EL (cell line): ENCODE results near the gene GNG10.
"Not testable (repeated sequence)": the region's sequence is repeated elsewhere in the genome, so short reads cannot be mapped to it uniquely, and the experiment has no call there.

ENCODE experiments used
- DNase-seq: peaks from one replicate; pipeline ENCODE4 v3.0.0-alpha.2; 2016

GNG10 gene

DNA sequence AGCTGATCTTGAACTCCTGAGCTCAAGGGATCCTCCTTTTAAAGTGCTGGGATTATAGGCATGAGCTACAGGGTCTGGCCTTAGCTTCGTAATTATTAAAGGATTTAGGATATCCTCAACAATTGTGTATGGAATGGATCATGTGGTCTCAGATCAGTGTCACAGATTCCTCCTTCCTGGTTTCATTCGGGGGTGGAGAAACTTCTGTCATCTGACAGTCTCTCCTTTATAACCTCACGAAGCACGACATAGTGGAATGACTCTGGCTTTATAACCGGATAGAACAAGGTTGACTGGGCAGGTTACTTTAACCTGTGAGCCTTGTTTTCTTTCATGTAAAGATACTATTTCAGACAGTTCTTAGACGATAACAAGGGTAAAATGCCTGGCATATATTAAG lies 4.4 kb upstream of the GNG10 start:
- DNase-seq = no peak

GRCh38 chr9:111658943-111659342 lies 2.5 kb upstream of the GNG10 start:
- no peak for DNase-seq

- DNase-seq = no peak
Measured at GRCh38 chr9:111659691-111660090, 1.7 kb upstream of the GNG10 start.

DNA sequence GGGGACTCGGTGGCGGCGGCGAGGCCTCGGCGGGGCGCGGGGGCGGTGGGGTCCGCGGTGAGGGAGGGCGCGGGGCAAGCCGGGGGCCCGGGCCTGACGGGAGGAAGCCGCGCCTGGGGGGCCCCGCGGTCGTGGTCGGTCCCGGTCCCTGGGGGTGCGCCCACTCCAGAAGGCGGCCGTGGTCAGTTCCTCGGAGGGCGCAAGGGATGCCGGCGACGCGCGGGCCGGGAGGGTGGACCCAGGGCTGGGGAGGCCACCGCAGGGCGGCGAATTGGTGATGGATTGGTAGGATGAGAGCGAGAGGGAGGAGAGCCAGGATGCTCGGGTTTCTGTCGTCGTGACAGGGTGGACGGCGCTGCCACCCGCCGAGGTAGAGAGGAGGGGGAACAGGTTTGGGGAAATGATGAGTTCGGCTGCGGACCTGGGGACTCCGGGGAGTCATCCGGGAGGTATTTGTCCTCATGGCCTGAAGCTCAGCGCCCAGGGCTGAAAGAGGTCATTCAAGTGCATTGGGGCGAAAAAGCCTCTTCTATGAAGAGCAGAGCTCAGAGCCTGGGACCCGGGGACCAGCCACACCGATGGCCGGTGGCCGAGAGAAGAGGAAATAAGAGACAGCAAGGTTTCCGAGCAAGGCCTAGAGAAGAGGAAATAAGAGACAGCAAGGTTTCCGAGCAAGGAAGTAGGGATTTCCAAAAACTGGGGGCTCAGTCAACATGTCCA lies 557 bp downstream of the GNG10 start:
- peak; percentile 53 for DNase-seq

DNA sequence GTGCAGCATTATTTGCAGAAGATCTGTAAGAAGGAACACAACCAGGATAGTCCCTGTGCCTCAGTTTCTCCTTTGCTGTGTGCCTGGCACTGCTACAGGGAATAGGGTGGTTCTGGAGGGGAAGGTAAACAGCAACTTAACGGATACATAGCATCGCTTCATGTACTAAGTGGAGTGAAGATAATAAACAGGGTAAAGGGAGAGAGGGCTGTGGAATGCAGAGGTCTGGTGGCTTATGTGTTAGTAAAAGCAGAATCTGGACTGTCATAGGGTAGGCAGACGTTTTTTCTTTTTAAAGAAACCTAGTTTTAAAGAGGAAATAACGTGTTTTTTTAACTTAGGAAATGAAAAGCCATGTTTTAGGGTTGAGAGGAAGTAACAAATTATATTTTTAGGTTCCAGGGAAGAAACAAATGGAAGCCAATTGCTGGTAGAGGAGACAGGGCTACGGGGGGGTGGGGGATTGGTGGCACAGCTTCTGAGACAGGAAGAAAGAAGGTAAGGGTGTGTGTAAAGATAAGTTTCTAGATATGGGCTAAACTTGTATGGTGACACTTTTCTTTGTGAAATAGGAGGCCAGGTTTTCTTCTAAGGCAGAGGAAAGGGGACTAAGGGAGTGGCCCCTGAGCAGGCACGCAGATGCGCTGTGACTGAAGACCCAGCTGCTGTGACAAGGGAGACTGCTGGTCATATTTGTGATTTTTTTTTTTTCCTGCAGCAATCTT lies 1.3 kb downstream of the GNG10 start:
- DNase-seq = no peak

DNA sequence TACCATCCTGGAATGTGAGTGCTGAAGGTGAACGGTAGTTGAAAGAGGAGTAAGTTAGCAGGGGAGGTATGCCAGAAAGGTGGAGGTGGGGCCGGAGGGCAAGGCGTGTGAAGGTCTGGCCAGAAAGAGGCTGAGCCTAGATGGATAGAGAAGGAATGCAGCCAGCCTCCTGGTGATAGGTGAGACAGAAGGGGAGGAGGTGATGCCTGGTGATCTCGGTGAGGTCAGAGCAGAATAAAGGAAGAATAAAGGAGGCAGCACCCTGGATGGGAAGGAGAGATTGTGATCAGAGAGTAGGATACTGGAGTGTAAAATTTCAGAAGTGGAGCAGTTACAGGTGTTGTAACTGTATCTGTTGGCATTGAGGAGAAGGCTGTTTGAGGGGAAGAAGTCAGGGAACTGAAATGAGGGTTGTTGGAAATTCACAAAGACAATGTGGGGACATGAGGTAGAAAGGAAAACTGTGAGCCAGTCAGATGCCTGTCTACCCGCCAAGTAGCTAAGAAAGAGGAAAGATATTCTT lies 2.0 kb downstream of the GNG10 start:
- no peak for DNase-seq

- DNase-seq = no peak
Measured at GRCh38 chr9:111668026-111668573, 6.7 kb downstream of the GNG10 start.

- DNase-seq = not testable (repeated sequence)
Measured at GRCh38 chr9:111668601-111669000, 7.2 kb downstream of the GNG10 start.

GRCh38 chr9:111674319-111674718 lies 12.9 kb downstream of the GNG10 start:
- DNase-seq = no peak

DNA sequence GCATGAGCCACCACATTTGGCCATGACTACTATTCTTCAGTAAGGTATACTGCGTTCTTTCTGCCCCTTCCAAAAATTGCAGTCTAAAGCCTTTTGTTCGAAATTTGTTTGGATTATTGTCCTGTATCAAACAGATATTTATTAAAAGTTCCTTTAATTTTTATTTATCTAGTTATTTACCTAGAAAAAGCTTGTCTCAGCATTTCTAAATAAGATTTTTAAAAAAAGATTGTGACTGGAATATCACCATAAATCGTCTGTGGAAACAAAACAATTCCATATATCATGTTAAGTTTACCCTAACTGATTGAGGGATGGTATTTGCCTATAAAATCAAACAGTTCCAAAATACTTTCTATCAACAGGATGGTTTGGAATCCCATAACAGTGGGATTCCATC lies 14.7 kb downstream of the GNG10 start:
- DNase-seq = no peak

DNA sequence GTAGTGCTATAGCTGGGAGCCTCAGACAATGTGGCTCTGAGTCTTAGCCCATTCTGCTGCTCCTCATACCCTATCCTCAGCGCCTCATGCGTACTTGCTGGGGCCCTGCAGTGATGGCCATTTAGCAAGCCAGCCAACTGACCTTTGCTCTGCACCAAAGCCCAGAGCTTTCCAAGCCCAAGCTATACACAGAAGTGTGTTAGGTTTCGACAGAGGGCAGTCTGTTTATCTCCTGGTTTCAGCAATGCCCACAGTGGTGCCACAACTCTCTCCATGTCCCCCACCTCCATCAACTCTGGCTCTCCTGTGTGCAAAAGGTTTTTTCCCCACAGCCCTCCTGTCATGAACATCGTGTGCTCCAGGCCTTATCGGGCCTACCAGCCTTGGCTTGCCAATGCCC lies 16.9 kb downstream of the GNG10 start:
- no peak for DNase-seq

- DNase-seq = no peak
Measured at GRCh38 chr9:111679199-111679598, 17.8 kb downstream of the GNG10 start.

GRCh38 chr9:111683392-111683791 lies 22.0 kb downstream of the GNG10 start:
- DNase-seq = no peak

GRCh38 chr9:111691672-111692329 lies 30.4 kb downstream of the GNG10 start:
- peak; percentile 52 for DNase-seq

DNA sequence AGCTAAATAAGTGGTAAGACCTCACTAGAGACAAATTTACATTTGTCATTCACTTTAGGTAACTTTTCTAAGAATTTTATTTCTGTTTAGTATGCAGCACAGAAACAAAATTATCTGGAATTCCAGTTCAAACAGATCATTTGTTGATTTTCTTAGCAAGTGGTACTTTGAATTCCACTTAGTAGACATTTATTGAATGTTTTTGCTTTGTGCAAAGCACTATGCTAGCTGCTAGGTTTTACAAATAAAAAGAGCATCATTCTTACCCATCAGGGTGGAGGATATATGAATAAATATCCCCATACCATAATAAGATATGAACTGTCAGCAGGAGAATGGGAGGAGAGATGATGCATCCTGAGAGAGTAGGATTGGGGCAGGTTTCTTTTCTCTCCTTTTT lies 35.4 kb downstream of the GNG10 start:
- DNase-seq = no peak

- no peak for DNase-seq
Measured at GRCh38 chr9:111700776-111701175, 39.4 kb downstream of the GNG10 start.

DNA sequence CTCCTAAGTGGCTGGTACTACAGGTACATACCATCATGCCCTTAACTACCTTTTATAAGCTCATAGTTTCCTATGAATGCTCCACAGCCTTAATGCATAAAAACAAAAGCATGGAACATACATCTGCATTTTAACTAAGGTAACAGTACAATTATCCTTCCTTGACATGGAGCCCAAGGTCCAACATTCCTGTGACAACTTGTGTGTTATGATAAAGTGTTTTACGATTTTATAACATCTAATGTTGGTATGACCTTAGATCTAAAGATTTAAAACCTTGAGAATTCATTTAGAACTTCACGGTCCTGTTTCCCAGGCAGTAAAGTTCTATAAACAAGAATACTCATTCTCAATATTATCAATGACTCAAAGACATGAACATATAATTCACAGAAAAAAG lies 43.1 kb downstream of the GNG10 start:
- DNase-seq = no peak

DNA sequence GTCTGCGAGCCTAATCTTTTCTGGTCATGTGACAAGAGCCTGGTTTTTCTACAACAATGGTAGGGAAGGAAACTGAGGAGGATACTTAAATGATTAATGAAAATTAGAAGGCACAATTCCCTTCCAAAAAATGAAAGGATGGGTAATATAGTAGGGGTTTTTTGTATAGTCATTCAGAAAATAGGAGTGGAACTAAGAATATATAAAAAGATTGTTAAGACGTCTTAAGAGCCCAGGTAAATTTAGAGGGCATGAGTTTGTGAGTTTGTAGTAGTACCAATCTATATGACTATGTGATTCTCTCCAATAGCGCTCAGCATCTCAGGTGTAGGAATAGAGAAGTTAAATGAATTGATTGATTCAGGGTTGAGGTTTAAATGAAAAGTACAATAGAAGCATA lies 50.1 kb downstream of the GNG10 start:
- no peak for DNase-seq

DNA sequence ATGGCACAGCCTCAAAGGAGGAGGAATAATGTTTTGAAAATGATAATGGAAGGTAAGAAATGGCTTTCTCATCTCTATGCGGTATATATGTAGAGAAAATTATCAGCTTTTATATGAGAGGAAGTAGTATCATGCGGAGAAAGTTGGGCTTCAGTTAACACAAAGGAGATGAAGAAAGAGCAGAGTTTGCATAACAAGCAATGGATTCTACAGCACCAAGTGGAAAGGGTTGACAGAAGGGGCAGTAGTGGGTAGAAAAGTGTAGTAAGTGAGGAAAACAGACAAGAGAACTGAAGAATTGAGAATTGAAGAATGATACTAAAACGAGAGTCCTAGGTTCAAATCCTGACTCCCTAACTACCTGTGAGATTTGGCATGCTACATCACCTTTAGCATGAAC lies 51.0 kb downstream of the GNG10 start:
- DNase-seq = no peak

GRCh38 chr9:111715471-111715870 lies 54.1 kb downstream of the GNG10 start:
- no peak for DNase-seq

DNA sequence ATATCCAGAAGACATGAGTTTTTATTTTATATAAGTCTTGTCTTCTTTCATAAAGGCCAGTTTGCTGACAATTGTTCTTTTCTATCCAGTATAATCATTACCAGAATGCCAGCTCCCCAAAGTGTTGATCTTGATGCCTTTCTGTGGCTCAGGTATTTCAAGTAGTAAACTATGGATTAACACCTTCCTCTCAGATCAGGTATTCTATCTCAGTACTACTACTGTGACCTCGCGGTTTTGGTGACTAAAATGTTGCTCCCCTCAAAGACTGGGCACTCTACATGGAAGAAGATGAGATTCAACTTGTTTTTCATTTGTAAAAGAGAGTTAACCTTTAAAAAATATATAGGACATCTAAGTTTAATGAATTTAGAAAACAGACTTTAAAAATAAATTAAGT lies 58.1 kb downstream of the GNG10 start:
- DNase-seq = no peak
